ENCODE measurements around the gene DOCK6.

DNA sequence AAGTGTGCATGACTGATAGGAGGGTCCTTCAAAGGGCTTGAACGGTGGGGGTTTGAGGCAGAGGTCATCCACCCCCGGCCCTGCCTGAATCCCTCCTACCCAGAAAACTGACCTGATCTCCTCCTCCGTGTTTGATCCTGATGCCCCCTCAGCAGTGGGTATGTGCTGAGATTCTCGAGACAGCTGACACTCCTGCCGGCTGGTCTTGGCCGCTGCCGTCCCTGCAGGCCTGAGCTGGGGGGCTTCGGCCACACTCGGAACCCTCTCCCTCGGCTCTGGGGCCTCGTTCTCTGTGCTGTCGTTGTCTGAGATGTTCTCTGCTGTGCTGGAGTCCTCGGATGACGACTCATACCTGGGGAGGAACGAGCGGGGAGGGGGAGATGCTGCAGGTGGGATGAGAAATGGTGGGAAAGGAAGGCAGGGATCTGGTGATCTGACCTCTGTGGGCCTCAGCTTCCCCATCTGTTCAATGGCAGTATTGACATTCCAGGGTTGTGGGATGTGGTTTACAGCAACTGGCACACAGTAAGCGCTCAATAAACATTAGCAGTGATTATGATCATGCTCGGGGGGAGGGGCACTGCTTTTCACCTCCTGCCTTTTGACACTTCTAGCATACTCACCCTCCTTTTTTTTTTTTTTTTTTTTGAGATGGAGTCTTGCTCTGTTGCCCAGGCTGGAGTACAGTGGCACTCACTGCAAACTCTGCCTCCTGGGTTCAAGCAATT is 85.7 kb downstream of the DOCK6 start:
- TF ChIP-seq TBP (CRISPR knock-in tag; IDR thresholded peaks at IDR 0.05) (no peak), SALL2 (CRISPR knock-in tag; IDR thresholded peaks at IDR 0.05) (no peak)
- TF ChIP-seq, protein P1, sequence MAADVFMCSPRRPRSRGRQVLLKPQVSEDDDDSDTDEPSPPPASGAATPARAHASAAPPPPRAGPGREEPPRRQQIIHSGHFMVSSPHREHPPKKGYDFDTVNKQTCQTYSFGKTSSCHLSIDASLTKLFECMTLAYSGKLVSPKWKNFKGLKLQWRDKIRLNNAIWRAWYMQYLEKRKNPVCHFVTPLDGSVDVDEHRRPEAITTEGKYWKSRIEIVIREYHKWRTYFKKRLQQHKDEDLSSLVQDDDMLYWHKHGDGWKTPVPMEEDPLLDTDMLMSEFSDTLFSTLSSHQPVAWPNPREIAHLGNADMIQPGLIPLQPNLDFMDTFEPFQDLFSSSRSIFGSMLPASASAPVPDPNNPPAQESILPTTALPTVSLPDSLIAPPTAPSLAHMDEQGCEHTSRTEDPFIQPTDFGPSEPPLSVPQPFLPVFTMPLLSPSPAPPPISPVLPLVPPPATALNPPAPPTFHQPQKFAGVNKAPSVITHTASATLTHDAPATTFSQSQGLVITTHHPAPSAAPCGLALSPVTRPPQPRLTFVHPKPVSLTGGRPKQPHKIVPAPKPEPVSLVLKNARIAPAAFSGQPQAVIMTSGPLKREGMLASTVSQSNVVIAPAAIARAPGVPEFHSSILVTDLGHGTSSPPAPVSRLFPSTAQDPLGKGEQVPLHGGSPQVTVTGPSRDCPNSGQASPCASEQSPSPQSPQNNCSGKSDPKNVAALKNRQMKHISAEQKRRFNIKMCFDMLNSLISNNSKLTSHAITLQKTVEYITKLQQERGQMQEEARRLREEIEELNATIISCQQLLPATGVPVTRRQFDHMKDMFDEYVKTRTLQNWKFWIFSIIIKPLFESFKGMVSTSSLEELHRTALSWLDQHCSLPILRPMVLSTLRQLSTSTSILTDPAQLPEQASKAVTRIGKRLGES (CRISPR knock-in tag; IDR thresholded peaks at IDR 0.05; ENCODE audit: borderline replicate concordance) = no peak

Data from HepG2 (cell line).